Medulla oblongata (tissue), 1 donor: ENCODE results near the gene CXorf49.
"Not testable (repeated sequence)": the region's sequence is repeated elsewhere in the genome, so short reads cannot be mapped to it uniquely, and the experiment has no call there.

Experiments
- DNase-seq: peaks from one replicate; pipeline ENCODE4 v3.0.0-alpha.2; 2015; ENCODE audit errors: extremely low spot score

The CXorf49 gene

DNA sequence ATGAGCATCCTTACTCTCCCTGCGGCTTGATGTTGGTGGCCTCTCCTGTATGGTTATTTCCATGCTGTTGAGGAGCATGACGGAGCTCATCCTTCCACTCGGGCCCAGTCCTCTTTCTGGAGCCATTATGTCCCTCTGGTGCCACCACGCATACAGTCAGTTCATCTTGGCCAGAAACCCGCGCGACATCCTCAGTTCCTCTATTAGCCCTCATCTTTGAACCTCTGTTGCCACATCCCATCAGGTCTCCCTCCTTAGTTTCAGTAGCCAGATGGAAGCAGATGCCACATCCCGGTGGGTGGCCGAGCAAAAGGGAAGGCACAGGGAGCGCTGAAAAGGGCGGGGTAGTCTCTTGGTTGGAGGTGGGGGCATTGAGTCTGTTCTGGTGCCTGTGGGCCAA lies 46.1 kb downstream of the CXorf49 start:
- no peak for DNase-seq

DNA sequence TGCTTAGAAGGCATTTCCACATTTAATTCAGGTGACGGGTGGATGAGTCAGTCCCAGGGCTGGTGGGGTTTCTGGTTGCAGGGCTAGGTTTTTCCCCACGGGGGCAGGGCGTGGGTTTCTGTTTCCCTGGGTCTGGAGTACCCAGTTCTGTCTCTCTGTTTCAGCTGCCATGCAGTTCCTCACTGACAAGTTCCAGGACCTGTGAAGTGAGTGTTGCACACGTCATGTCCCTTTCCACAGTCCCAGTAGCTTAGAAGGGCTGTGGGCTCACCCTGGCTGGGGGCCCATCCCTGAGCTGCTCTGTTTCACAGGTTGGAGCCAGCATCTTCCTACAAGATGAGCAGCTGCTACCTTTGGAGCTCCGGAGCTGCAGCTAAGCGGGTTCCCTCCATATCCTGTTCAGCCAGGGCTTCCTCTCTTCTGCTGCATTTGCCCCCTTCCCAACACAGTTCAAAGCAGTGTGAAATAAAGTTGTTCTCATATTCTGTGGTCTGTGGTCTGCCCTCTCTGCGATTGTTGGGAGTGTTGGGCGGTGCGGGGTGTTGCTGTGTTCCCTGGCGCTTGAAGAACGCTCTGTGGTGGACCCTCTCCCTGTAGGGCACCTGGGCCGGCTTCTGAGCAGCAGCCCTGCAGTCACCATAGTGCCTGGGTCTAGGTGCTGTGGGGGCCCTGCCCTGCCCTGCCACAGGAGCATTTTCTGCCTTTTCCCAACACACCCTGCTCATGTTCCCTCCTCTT lies 46.9 kb downstream of the CXorf49 start:
- DNase-seq = no peak

DNA sequence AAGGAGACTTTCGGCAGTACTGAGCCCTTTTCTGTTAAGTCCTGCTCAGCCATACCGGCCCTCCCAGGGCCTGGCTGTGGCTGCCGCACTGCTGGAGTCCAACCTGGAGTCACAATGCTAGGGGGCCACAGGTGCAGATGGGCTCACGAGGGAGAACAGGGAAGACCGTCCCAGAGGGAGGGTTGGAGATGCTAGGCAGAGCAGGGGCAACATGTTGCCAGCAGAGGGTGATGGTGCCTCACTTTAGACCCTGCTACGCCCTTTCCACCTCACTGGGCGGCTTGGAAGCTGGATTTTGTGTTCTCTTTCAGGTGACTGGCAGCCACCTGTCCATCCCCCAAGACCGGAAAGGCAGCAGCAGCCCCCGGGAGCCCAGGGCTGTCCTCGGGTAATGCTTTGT lies 48.1 kb downstream of the CXorf49 start:
- not testable (repeated sequence) for DNase-seq

DNA sequence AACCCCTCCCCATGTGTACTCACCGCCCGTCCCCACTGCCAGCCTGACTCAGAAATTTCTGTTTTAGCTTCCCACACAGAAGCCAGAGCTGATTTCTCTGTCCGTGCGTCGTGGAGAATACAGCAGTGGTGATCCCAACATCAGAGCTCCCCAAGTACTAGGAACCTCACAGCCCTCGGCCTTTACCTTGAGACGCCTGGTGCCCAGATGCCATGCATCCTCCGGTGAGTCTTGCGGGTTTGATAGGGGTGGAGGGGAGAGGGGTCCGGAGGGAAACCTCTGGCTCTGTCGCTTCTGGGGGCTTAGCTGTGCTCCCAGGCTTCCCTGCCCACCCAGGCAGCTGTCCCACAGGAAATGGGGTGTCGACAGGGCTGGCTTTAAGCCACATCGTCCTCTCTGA lies 48.6 kb downstream of the CXorf49 start:
- no peak for DNase-seq

DNA sequence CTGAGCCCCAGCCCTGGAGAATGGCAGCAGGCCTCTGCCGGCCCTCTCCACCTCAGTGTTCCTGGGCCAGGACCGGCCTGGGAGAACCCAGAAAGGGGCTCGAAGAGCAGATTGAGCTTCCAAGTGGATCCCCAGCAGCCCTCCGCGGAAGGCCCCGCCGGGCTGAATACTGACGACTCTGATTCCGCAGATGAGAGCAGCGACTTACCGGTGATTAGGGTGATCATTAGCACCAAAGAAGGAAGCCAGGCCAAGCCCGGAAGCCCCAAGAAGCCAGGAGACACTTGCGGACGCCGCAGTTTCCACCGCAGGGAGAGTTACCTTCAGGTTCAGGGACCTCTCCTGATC lies 49.9 kb downstream of the CXorf49 start:
- no peak for DNase-seq

DNA sequence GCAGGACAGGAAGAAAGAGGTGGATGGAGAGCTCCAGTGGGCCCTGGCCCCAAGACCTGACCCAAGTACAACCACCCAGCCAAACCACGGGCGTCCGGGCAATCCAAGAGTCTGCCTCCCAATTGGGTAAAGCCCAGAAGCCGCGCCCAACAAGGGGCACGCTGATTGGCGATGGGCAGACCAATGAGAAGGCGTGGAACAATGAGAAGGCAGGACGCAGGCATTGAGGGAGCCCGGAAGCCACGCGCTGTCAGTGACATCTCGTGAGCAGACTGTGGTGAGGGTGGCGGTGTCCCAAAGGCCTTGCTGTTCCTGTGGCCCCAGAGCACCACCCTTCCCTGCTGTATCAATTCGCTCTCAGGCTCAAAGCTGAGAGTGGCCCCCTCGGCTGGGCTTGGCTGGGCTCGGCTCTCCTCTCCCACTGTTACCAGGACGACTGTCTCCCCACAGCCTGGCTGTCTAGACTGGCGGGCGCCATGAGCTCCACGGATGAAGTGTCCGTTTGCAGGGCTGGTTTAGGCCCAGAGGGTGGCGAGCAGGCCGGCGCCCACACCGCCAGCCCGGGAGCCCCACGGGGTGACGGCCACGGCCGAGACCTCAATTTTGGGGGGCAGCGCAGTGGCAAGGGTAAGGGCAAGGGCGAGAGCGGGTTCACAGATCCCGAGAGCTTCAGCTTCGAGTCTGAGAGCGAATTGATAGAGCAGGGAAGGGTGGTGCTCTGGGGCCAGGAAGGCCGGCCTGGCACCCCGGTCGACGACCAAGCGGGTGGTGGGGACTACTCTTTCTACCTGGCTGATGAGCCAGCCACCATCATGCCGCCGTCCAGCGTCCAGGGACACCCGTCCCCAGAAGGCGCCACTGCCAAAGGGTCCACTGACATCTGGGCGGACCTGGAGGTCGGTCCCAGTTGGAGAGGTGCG lies 50.5 kb downstream of the CXorf49 start, which contains the start of gene LOC101059915:
Gene LOC101059915 (plus strand): TSS at position 219 of the 920 bp plus-strand sequence.
- no peak for DNase-seq

DNA sequence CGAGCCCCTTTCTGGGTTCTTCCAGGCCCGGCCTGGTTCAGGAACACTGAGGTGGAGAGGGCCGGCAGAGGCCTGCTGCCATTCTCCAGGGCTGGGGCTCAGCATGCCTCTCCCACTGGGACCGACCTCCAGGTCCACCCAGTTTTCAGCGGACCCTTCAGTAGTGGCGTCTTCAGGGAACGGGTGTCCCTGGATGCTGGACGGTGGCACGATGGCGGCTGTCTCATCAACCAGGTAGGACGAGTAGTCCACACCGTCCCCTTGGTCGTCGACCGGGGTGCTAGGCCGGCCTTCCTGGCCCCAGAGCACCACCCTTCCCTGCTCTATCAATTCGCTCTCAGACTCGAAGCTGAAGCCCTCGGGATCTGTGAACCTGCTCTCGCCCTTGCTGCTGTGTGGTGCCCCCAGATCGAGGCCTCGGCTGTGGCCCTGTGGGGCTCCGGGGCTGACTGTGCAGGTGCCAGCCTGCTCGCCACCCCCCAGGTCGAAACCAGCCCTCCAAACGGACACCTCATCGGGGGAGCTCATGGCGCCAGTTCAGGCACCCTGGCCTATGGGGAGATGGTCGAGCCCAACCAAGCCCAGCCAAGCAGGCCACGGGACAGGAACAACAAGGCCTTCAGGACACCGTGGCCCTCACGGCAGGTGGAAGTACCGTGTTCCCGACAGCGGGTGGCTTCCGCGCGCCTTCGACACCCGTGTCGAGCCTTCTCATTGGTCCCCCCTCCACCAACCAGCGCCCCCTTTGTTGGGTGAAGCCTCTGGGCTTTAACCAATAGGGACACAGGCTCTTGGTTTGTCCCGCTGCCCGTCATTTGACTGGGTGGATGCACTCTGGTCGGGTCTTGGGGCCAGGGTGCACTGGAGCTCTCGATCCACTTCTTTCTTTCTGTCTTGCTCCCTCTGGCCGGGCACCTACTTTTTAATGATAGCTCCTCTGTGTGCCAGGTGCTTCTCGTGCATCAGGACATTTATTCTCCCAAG lies 51.6 kb downstream of the CXorf49 start:
- DNase-seq = no peak

DNA sequence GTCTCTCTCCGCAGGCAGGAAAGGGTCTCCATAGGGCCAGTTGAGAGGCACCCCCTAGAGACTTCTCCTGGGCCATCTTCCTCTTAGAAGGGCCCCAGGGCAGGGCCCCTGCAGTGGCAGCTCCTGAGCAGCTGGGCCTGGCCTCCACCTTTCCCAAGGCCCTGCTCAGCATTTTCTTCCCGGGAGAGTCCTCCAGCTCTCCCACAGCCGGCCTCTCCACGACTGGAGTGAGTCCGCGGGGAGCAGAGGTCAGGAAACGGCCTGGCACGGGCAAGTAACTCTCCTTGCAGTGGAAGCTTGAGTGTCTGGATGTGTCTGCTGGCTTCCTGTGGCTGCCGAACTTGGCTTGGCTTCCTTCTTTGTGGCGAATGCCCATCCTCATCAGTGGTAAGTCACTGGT lies 52.3 kb downstream of the CXorf49 start:
- no peak for DNase-seq

DNA sequence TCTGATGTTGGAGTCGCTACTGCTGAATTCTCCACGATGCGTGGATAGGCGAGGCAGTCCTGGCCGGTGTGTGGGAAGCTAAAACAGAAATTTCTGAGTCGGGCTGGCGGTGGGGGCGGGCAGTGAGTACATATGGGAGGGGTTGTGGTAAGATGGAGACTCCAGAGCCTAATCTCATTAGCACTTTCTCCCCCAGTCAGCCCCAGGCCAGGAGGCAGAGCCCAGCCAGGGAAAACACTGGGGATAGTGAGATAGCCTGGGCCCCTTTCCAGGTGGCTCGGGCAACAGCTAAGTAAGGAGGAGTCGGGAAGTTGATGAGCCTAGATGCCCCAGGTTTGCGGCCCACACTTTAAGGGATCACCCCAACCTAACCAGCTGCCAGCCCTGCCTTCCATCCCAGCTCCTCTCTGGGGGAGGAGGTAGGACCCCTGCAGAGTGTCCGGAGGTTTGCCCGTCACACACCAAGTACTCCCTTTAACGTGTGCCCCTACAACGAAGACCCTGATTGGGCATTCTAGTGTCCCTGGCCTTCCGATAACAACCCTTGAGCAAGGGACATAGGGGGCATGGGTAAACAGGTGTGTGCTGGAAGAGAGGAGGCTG lies 53.1 kb downstream of the CXorf49 start:
- no peak for DNase-seq
